ENCODE results near the gene MAP3K4.
A peak's percentile ranks its signal among the peaks of the same experiment; 100 is the strongest.

MAP3K4 gene

GRCh38 chr6:161010418-161010817 lies 18.8 kb downstream of the MAP3K4 start:
- DNase-seq, result no peak

GRCh38 chr6:161011492-161012480 lies 20.2 kb downstream of the MAP3K4 start:
- no peak for DNase-seq

- no peak for DNase-seq
These were observed 22.1 kb downstream of the MAP3K4 start for GRCh38 chr6:161013695-161014094.

- no peak for DNase-seq
These were observed 26.4 kb downstream of the MAP3K4 start for GRCh38 chr6:161017766-161018564.

GRCh38 chr6:161019324-161019839 lies 27.8 kb downstream of the MAP3K4 start:
- DNase-seq, result no peak

GRCh38 chr6:161021543-161021942 lies 30.0 kb downstream of the MAP3K4 start:
- DNase-seq, result no peak

- DNase-seq, result no peak
These were observed 30.6 kb downstream of the MAP3K4 start for GRCh38 chr6:161021998-161022743.

GRCh38 chr6:161023316-161023715 lies 31.7 kb downstream of the MAP3K4 start:
- no peak for DNase-seq

- DNase-seq, result no peak
These were observed 32.9 kb downstream of the MAP3K4 start for GRCh38 chr6:161024364-161024920.

GRCh38 chr6:161027385-161027784 lies 35.8 kb downstream of the MAP3K4 start:
- DNase-seq, result no peak

- DNase-seq, result peak; percentile 17
These were observed 37.7 kb downstream of the MAP3K4 start for GRCh38 chr6:161029195-161029809.

GRCh38 chr6:161031721-161032495 lies 40.3 kb downstream of the MAP3K4 start:
- no peak for DNase-seq

- no peak for DNase-seq
These were observed 42.1 kb downstream of the MAP3K4 start for GRCh38 chr6:161033667-161034066.

- DNase-seq, result no peak
These were observed 43.8 kb downstream of the MAP3K4 start for GRCh38 chr6:161035182-161035980.

- no peak for DNase-seq
These were observed 44.4 kb downstream of the MAP3K4 start for GRCh38 chr6:161035981-161036263.

GRCh38 chr6:161037873-161038228 lies 46.3 kb downstream of the MAP3K4 start:
- DNase-seq, result no peak

- DNase-seq, result peak; percentile 26
These were observed 46.9 kb downstream of the MAP3K4 start for GRCh38 chr6:161038229-161039031.

GRCh38 chr6:161041274-161041673 lies 49.7 kb downstream of the MAP3K4 start:
- no peak for DNase-seq

- no peak for DNase-seq
These were observed 52.8 kb downstream of the MAP3K4 start for GRCh38 chr6:161044335-161044734.

- no peak for DNase-seq
These were observed 57.1 kb downstream of the MAP3K4 start for GRCh38 chr6:161048641-161049040.

Measured in activated CD4-positive, alpha-beta T cell treated with anti-CD3 and anti-CD28 coated beads, Interleukin-2, Interleukin-6, amounts not matched to agents 100 ng/mL and 50 ng/mL, durations not matched to agents 16 hours and 8 hours (primary cell).